GM18498 (cell line): Measurements from ENCODE around the gene NAV2.
"Not testable (repeated sequence)": the region's sequence is repeated elsewhere in the genome, so short reads cannot be mapped to it uniquely, and the experiment has no call there.

Source experiments
- ATAC-seq: cut with Tn5 transposase; IDR thresholded peaks from one replicate; pipeline ENCODE4 v1.9.1; 2021; ENCODE audit warnings: mild to moderate bottlenecking, moderate library complexity; ENCODE audit not compliant: unreplicated experiment

Gene NAV2

GRCh38 chr11:19882356-19882755 is 169.7 kb downstream of the NAV2 start:
- ATAC-seq = no peak

- ATAC-seq = no peak
Measured at GRCh38 chr11:19886498-19886897, 173.9 kb downstream of the NAV2 start.

GRCh38 chr11:19887842-19888241 is 175.2 kb downstream of the NAV2 start:
- ATAC-seq = no peak

DNA sequence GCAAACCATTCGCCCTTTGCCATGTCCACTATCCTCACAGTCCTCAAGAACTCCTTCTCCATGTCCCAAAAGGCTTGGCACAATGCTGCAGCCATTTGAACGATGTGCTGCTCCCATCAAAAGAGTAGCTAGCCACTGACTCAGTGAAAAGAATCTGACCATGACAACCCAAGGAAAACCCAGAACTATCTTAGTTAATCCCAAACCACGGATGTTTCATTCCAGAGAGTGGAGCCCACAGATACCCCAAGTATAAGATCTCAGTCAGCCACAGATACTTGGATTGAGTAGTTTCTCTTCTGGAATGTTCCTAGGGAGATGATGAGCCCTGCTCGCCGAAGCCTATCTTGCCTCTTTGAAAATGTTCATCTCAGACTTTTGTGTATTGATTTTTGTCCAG is 176.9 kb downstream of the NAV2 start:
- ATAC-seq = no peak

- ATAC-seq = no peak
Measured at GRCh38 chr11:19890308-19890707, 177.7 kb downstream of the NAV2 start.

- no peak for ATAC-seq
Measured at GRCh38 chr11:19891022-19891421, 178.4 kb downstream of the NAV2 start.

- ATAC-seq = no peak
Measured at GRCh38 chr11:19892387-19892786, 179.8 kb downstream of the NAV2 start.

GRCh38 chr11:19892876-19893275 is 180.2 kb downstream of the NAV2 start:
- no peak for ATAC-seq

DNA sequence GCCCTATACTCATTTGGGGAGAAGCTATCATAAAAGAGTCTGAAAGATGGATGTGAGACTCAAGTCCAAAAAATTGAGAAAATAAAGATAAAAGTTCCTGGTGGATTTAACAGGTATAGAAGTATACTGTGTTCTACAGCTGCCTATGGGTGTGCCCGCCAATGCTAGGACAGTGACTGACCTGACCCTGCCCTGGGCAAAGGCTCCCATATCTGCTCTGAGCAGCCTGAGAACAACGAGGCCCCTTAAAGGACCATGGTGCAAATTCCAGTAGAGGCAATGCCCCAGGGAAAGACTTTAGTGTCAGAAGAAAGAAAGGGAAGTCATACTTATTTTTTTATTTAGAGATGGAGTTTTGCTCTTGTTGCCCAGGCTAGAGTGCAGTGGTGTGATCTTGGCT is 181.8 kb downstream of the NAV2 start:
- no peak for ATAC-seq

GRCh38 chr11:19895037-19895436 is 182.4 kb downstream of the NAV2 start:
- ATAC-seq = not testable (repeated sequence)

- no peak for ATAC-seq
Measured at GRCh38 chr11:19895776-19896175, 183.1 kb downstream of the NAV2 start.

DNA sequence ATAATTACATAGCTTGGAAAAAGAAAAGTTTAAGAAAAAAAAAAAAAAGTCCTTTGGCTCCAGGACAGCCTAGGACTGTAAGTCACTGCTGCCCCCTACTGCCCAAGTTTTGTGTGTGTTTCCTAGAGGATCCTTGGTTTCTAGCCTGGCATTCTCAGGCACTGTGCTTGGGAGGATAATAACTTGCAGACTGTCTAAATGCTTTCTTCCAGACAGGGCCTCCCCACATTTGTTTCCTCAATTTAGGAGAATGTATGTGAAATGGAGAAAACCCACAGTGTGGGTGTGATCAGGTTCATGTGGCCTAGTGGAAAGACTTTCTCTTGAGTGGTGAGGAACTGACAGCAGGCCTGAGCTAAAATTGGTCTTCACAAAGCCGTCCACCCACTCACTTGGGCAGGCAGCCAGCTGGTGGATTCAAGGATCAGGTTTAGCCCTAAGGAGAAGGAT is 191.0 kb downstream of the NAV2 start:
- peak; percentile 53 for ATAC-seq

GRCh38 chr11:19905280-19905853 is 192.7 kb downstream of the NAV2 start:
- ATAC-seq = no peak

GRCh38 chr11:19906126-19906525 is 193.5 kb downstream of the NAV2 start:
- ATAC-seq = no peak

- ATAC-seq = peak; percentile 80
Measured at GRCh38 chr11:19907008-19907579, 194.5 kb downstream of the NAV2 start.

- no peak for ATAC-seq
Measured at GRCh38 chr11:19907839-19908238, 195.2 kb downstream of the NAV2 start.

GRCh38 chr11:19910931-19911330 is 198.3 kb downstream of the NAV2 start:
- ATAC-seq = no peak

- no peak for ATAC-seq
Measured at GRCh38 chr11:19912115-19912957, 199.7 kb downstream of the NAV2 start.

DNA sequence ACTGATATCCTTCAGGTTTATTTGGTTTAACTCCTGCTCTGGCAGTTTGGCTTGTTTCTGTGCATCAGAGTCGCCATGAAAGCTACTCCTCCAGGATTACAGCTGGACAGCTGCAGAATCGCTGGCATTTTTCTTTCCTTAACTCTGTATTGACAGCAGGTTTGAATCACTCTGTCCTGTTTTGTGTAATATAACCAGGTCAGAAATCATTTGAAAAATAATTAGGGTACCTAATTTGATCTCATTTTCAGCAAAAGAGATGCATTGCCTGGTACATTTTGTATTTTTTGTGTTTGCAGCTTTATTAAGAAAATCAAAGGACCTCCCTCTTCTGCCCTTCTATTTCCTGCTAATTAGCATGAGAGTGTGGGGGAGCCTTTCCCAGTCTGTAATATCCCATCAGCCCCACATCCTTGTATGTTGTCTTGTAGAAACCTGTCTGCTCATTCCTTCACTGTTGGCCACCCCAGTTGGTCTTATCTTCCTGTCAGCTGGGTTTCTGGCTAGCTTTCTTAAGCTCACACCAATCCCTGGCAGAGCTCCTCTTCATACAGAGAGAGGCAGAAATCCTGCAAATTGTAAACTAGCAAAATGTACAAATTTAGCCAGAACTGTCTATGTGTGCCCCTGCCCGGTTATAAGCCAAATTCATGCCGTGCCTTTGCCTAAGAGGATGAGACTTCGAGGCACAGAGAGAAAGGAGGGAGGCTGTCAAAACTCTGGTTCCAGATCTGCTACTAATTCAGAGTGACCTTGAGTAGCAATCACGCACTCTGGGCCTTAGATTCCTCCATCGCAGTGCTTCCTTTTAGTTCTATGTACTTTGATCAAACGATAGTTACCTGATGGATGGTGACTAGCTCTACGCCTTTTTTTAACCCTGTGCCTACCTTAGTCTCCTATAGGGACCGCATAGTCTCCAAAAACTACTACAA is 200.6 kb downstream of the NAV2 start:
- no peak for ATAC-seq

GRCh38 chr11:19913893-19914249 is 201.2 kb downstream of the NAV2 start:
- no peak for ATAC-seq

DNA sequence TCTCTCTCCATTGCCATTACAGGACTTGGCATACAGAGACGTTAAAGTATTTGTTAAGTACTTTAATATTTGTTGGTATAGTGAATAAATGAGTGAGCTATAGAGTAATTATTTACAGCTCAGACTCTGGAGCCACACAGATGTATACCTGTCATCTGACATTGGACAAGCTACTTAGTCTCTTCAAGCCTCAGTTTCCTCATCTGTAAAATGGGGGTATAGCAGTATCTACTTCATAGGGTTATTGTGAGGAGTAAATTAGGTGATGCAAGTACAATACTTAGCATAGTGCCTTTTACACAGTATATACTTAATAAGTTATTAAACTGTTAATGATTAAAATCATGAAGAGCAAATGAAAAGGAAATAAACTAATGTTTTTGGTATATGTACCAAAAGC is 203.2 kb downstream of the NAV2 start:
- ATAC-seq = no peak
